Fibroblast of skin of left biceps (primary cell): ENCODE data around the gene CALD1.
A peak's percentile ranks its signal among the peaks of the same experiment; 100 is the strongest.

ENCODE experiments used
- DNase-seq, 2 experiments: peaks; one replicate each; pipeline ENCODE4 v3.0.0-alpha.2; 2013; ENCODE audit warnings: low read depth in 2 of 2

The CALD1 gene

GRCh38 chr7:134826105-134826504 is 46.7 kb downstream of the CALD1 start:
- DNase-seq: peak in 1 of 2 experiments; percentile 60

GRCh38 chr7:134827436-134827835 is 48.0 kb downstream of the CALD1 start:
- DNase-seq: no peak

- peak; percentile 53 to 66 for DNase-seq
Observed at GRCh38 chr7:134827889-134828288, 48.5 kb downstream of the CALD1 start.

- no peak for DNase-seq
Observed at GRCh38 chr7:134828361-134828760, 48.9 kb downstream of the CALD1 start.

- DNase-seq: no peak
Observed at GRCh38 chr7:134829380-134829986, 50.0 kb downstream of the CALD1 start.

- no peak for DNase-seq
Observed at GRCh38 chr7:134831862-134832261, 52.4 kb downstream of the CALD1 start.

- no peak for DNase-seq
Observed at GRCh38 chr7:134832367-134832766, 52.9 kb downstream of the CALD1 start.

GRCh38 chr7:134834689-134835462 is 55.4 kb downstream of the CALD1 start:
- no peak for DNase-seq

GRCh38 chr7:134835463-134835823 is 56.0 kb downstream of the CALD1 start:
- DNase-seq: no peak

GRCh38 chr7:134836447-134836846 is 57.0 kb downstream of the CALD1 start:
- no peak for DNase-seq

- peak in 1 of 2 experiments; percentile 42 for DNase-seq
Observed at GRCh38 chr7:134839298-134839697, 59.9 kb downstream of the CALD1 start.

- DNase-seq: no peak
Observed at GRCh38 chr7:134842062-134842461, 62.6 kb downstream of the CALD1 start.

GRCh38 chr7:134842886-134843430 is 63.5 kb downstream of the CALD1 start:
- no peak for DNase-seq

GRCh38 chr7:134844200-134844599 is 64.8 kb downstream of the CALD1 start:
- DNase-seq: no peak

GRCh38 chr7:134845461-134845860 is 66.0 kb downstream of the CALD1 start:
- no peak for DNase-seq

- no peak for DNase-seq
Observed at GRCh38 chr7:134847851-134848588, 68.6 kb downstream of the CALD1 start.

- DNase-seq: no peak
Observed at GRCh38 chr7:134850066-134850465, 70.6 kb downstream of the CALD1 start.

- DNase-seq: no peak
Observed at GRCh38 chr7:134851141-134851540, 71.7 kb downstream of the CALD1 start.

GRCh38 chr7:134852625-134853024 is 73.2 kb downstream of the CALD1 start:
- no peak for DNase-seq

- DNase-seq: peak in 1 of 2 experiments; percentile 57
Observed at GRCh38 chr7:134854816-134855215, 75.4 kb downstream of the CALD1 start.

- DNase-seq: no peak
Observed at GRCh38 chr7:134855442-134855841, 76.0 kb downstream of the CALD1 start.

- peak in 1 of 2 experiments; percentile 60 for DNase-seq
Observed at GRCh38 chr7:134856091-134856490, 76.7 kb downstream of the CALD1 start.
